KOPT-K1 (cell line): ENCODE measurements around the gene MAML2.

Source experiments
- H3K27ac ChIP-seq: fragments of 200-600 bp; sonication (generic); 2 replicates; pipeline ENCODE4 v1.5.1; 2016; ENCODE audit warnings: antibody characterized with exemption, mild to moderate bottlenecking, low read depth, low read length; ENCODE audit not compliant: poor library complexity, severe bottlenecking
- H3K36me3 ChIP-seq: fragments of 200-600 bp; sonication (generic); 2 replicates; pipeline ENCODE4 v1.5.1; 2017; ENCODE audit warnings: antibody characterized with exemption, mild to moderate bottlenecking, low read length, moderate library complexity; ENCODE audit not compliant: insufficient read depth
- H3K9me3 ChIP-seq: fragments of 200-600 bp; sonication (generic); 2 replicates; pipeline ENCODE4 v1.5.1; 2017; ENCODE audit warnings: antibody characterized with exemption, low read length, mild to moderate bottlenecking; ENCODE audit not compliant: insufficient read depth, poor library complexity, severe bottlenecking

The MAML2 gene

GRCh38 chr11:96241331-96241841, 101.6 kb downstream of the MAML2 start:
- Histone ChIP-seq H3K9me3 (no peaks in the 10 kb centered on the region), H3K36me3 (no peaks in the 10 kb centered on the region), H3K27ac (no peak overlapping the region)

DNA sequence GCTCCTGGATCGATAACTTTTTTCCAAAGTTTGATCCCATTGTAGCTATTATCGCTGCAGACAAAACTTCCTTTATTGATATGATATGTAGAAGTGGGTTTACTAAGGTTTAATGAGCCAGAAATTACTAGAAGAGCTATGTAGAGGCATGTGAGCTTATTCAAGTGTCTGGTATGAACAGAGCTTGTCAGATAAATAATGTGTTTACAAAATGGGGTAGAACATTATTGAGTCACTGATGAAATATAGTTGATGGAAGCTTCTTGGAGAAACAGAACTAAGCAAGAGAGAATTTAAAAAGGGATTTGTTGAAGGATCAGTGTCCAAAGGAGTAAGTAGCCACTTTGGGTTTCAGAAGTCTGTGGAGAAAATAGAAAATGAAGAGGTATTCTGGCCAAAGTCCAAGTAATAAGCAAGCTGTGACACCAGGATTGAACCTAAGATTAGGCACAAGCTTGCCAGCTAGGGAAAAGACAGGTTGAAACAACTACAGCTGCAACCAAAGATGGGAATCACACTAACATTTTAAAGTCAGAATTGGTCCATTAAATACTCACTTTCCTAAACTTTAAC, 104.3 kb downstream of the MAML2 start:
- Histone ChIP-seq H3K27ac (no peak overlapping the region), H3K36me3 (no peaks in the 10 kb centered on the region), H3K9me3 (no peaks in the 10 kb centered on the region)

GRCh38 chr11:96237766-96238266, 105.2 kb downstream of the MAML2 start:
- no peaks in the 10 kb centered on the region for H3K36me3 ChIP-seq
- no peaks in the 10 kb centered on the region for H3K9me3 ChIP-seq
- no peak overlapping the region for H3K27ac ChIP-seq

- no peaks in the 10 kb centered on the region for H3K9me3 ChIP-seq
- no peak overlapping the region for H3K27ac ChIP-seq
- no peaks in the 10 kb centered on the region for H3K36me3 ChIP-seq
These were observed 107.2 kb downstream of the MAML2 start for GRCh38 chr11:96235751-96236150.

GRCh38 chr11:96234866-96235441, 108.0 kb downstream of the MAML2 start:
- H3K36me3 ChIP-seq = no peaks in the 10 kb centered on the region
- no peaks in the 10 kb centered on the region for H3K9me3 ChIP-seq
- H3K27ac ChIP-seq = no peak overlapping the region

DNA sequence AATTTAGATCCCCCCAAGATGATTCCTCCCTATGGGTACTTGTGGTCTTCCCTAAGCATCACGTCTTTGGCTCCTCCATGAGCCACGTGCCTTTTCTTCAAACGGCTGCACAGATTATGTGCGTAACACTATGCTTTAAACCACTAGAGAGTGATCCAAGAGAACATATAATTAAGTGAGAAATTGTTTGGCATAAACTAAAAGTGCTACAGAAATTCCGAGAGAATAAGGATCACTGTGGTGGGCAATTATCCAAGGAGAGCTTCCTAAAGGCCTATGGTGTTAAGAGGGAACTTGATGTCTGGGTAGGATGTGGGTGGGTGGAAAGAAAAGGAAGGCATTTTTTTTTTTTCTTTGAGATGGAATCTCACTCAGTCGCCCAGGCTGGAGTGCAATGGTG, 110.9 kb downstream of the MAML2 start:
- no peak overlapping the region for H3K27ac ChIP-seq
- H3K36me3 ChIP-seq = no peaks in the 10 kb centered on the region
- H3K9me3 ChIP-seq = no peaks in the 10 kb centered on the region

DNA sequence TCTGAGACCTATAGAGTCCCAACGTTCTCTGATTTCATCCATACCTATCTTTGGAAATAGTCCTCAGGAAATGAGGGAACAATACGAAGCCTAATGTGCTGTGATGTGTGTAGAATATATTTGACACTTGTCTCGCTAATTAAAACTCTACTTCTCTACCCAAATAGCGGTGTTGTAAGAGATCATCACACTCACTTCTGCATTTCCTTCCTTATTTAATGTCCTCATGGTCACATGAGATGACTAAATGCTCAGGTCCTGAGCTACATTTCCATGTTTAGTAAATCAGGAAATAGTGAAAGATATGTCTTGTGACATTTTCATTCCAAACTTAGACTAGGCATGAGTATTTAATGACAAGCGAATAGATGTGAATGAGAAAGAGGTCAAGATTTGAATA, 112.3 kb downstream of the MAML2 start:
- no peak overlapping the region for H3K27ac ChIP-seq
- H3K36me3 ChIP-seq = no peaks in the 10 kb centered on the region
- H3K9me3 ChIP-seq = no peaks in the 10 kb centered on the region

DNA sequence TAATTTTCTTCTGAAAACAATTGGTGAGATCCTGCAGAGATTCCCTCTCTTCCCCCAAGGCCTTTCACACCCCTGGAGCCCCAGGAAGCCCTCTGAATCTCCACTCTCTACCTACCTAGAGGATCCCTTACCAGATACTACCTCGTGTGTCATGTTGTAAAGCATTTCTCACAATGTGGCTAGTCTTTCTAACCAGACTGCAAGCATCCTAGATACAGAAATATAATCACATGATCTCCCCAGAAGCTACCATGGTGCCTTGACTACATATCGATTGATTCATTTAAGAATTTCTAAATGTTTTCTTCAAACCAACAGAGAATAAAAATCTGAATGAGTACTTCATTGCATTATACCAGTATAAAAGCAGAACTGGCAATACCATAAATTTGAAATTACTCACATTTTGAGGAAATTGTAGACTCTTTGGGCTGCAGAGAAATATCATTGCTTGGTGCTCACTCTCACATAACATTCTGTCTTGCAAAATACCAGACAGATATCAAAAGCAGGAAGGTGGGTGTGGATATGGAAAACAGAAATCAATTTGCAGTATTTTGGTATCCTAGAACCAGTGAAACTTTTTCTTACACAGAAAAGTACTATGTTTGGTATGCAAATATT, 113.5 kb downstream of the MAML2 start:
- H3K36me3 ChIP-seq = no peaks in the 10 kb centered on the region
- H3K9me3 ChIP-seq = no peaks in the 10 kb centered on the region
- no peak overlapping the region for H3K27ac ChIP-seq

GRCh38 chr11:96228910-96229309, 114.1 kb downstream of the MAML2 start:
- H3K27ac ChIP-seq = no peak overlapping the region
- H3K9me3 ChIP-seq = no peaks in the 10 kb centered on the region
- H3K36me3 ChIP-seq = no peaks in the 10 kb centered on the region

GRCh38 chr11:96228473-96228891, 114.5 kb downstream of the MAML2 start:
- Histone ChIP-seq H3K36me3 (no peaks in the 10 kb centered on the region), H3K9me3 (no peaks in the 10 kb centered on the region), H3K27ac (no peak overlapping the region)

DNA sequence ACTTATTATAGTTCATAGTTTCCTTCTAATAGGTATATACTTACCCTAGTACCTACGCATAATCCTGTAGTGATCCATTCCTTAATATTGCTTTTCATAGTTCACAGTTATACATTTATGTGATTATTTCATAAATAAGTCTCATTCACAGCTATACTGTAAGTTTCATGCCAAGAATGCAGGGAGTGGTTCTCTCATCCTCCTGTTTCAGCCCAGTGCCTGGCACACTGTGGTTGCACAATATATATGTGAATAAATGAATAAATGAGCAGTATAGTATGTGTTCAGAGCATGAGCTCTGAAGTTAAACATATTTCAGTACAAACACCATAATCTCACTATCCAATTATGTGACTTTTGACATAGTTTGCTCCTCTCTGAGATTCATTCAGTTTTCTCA, 115.8 kb downstream of the MAML2 start:
- Histone ChIP-seq H3K9me3 (no peaks in the 10 kb centered on the region), H3K36me3 (no peaks in the 10 kb centered on the region), H3K27ac (no peak overlapping the region)

GRCh38 chr11:96223083-96223482, 119.9 kb downstream of the MAML2 start:
- H3K36me3 ChIP-seq = no peaks in the 10 kb centered on the region
- no peak overlapping the region for H3K27ac ChIP-seq
- no peaks in the 10 kb centered on the region for H3K9me3 ChIP-seq

DNA sequence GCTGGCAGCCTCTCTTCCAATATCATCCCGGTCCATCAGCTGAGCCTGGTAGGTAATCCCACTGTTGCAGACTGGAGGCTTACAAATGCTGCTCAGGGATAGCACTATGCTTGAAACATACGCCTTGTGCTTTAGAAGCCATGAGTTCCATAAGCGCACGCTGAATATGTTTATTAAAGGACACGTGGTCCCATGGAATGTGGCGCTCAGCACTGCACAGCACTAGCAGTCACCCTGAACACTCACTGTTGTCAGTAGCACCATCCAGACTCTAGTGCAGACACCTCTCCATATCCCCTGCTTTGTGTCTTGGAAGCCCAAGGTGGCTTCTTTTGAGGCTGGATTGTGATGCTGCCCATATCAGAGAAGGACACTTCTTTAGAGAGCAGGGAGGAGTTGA, 120.9 kb downstream of the MAML2 start:
- Histone ChIP-seq H3K27ac (no peak overlapping the region), H3K9me3 (no peaks in the 10 kb centered on the region), H3K36me3 (no peaks in the 10 kb centered on the region)

DNA sequence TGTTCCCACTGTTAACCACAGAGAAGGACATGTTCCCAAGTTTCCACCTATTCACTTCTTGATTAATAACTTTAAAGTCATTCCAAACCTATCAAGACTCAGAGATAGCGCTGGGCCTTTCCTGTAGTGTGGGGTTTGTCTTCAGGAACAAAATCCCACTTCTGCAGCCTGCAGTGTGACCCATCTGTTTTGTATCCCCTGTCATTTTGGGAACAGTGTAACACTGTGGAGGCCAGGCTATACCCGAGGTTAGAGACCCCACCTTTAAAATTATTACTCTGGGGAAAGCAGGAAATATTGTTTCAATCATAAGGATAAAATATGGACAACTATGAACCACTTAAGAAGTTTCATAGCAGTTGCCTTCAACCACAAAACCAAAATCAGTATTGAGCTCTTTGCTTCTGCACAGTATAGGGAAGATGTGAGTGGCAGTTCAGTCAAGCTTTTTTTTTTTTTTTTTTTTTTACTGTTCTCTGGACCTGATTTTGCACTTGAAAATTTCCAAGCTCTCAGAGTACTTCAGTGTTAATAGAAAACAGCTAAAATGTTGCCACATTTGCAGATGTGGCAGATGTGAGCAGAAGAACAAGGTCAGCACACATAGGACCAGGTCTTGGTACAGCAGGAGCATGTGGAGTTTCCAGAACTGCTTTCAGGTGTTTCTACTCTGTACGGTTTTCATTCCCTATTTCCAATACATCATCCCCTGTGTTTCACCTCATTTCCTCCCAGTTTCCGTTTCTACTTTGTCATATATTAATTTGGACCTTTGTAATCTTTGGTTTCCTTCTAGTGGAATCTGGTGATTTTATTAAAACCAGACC, 121.5 kb downstream of the MAML2 start:
- Histone ChIP-seq H3K27ac (no peak overlapping the region), H3K36me3 (no peaks in the 10 kb centered on the region)

DNA sequence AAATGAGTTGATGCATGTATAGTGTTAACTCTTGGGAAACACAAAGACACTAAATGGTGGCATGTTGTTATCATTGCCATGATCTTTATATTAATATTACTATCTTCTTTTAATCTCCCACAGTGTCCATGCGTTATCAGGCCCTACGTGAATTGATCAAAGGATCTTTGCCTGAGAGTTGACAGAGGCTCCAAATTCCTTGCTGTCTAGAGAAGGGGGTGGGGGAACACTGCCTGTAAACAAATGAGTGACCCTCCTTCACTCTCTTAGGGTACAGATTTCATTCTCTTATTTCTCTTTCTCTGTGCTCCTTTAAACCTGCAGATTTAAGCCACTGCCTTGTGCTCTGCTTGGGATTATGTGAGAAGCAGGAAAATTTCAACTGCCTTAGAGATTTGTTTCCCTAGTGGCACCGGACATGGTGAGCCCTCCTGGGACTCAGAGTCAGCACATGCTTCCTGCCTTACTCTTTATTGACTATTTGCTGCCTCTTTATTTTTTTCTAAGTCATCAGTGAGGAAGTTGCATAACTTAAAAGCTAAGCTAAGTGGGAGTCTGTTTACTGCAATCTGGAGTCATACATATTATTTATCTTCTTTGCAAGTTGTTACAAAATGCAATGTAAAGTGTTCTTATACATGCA, 122.9 kb downstream of the MAML2 start:
- Histone ChIP-seq H3K27ac (no peak overlapping the region), H3K9me3 (no peaks in the 10 kb centered on the region), H3K36me3 (no peaks in the 10 kb centered on the region)

More for the DNA sequence above, 121.5 kb downstream of the MAML2 start:
- H3K9me3 ChIP-seq = no peaks in the 10 kb centered on the region
